PFSK-1 (cell line): ENCODE results near the gene NAGS.

Source experiments
- POLR2AphosphoS5 ChIP-seq: IDR thresholded peaks from 2 replicates; pipeline ENCODE4 v1.6.1; 2012; ENCODE audit warnings: low read depth, mild to moderate bottlenecking, control low read depth, low read length, moderate library complexity
- SIN3A ChIP-seq: IDR thresholded peaks from 2 replicates; pipeline ENCODE4 v1.6.1; 2012; ENCODE audit warnings: mild to moderate bottlenecking, low read length, moderate library complexity, borderline replicate concordance; ENCODE audit not compliant: insufficient read depth

- no peak for TF ChIP-seq POLR2AphosphoS5
- no peak for TF ChIP-seq SIN3A
Measured at GRCh38 chr17:44000871-44001460, 3.5 kb upstream of the NAGS start.
